PFSK-1 (cell line): ENCODE data around the gene CATSPERB.

Experiments used
- SIN3A ChIP-seq: IDR thresholded peaks from 2 replicates; pipeline ENCODE4 v1.6.1; 2012; ENCODE audit warnings: mild to moderate bottlenecking, low read length, moderate library complexity, borderline replicate concordance; ENCODE audit not compliant: insufficient read depth
- TF ChIP-seq, protein P1 (sequence below), 2 experiments: IDR thresholded peaks; 2 replicates each; pipeline versions ENCODE4 v1.6.1 to v1.8.0; 2011 to 2012; ENCODE audit warnings: low read depth in 2 of 2, low read length in 2 of 2, control low read depth in 1 of 2, inconsistent platforms in 1 of 2, mild to moderate bottlenecking in 1 of 2, moderate library complexity in 1 of 2; ENCODE audit not compliant: insufficient read depth in 1 of 2

DNA sequence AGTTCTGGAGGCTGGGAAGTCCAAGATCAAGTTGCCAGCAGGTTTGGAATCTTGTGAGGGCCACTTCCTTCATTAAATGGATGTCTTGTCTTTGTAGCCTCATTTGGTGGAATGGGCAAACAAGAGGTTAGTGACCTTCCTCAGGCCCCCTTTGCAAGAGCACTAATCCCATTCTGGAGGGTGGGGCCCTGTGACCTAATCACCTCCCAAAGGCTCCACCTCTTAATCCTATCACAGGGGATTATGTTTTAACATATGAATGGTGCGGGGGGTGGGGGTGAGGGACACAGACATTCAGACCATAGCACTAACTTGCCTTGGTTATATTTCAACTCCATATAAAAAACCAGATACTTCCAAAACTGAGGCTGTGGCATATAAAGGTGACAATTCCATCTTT is 161.9 kb downstream of the CATSPERB start:
- TF ChIP-seq, protein P1, sequence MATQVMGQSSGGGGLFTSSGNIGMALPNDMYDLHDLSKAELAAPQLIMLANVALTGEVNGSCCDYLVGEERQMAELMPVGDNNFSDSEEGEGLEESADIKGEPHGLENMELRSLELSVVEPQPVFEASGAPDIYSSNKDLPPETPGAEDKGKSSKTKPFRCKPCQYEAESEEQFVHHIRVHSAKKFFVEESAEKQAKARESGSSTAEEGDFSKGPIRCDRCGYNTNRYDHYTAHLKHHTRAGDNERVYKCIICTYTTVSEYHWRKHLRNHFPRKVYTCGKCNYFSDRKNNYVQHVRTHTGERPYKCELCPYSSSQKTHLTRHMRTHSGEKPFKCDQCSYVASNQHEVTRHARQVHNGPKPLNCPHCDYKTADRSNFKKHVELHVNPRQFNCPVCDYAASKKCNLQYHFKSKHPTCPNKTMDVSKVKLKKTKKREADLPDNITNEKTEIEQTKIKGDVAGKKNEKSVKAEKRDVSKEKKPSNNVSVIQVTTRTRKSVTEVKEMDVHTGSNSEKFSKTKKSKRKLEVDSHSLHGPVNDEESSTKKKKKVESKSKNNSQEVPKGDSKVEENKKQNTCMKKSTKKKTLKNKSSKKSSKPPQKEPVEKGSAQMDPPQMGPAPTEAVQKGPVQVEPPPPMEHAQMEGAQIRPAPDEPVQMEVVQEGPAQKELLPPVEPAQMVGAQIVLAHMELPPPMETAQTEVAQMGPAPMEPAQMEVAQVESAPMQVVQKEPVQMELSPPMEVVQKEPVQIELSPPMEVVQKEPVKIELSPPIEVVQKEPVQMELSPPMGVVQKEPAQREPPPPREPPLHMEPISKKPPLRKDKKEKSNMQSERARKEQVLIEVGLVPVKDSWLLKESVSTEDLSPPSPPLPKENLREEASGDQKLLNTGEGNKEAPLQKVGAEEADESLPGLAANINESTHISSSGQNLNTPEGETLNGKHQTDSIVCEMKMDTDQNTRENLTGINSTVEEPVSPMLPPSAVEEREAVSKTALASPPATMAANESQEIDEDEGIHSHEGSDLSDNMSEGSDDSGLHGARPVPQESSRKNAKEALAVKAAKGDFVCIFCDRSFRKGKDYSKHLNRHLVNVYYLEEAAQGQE (IDR thresholded peaks at IDR 0.05; ENCODE audit: insufficient read depth in 1 of 2, low read depth in 2 of 2, low read length in 2 of 2): no peak
- no peak for TF ChIP-seq SIN3A
